T-helper 1 cell (primary cell): ENCODE results near the gene MFSD2B.

ENCODE experiments used
- DNase-seq, 5 donors: peaks; one replicate each; pipeline ENCODE4 v3.0.0-alpha.2; 2012 to 2020

MFSD2B gene

DNA sequence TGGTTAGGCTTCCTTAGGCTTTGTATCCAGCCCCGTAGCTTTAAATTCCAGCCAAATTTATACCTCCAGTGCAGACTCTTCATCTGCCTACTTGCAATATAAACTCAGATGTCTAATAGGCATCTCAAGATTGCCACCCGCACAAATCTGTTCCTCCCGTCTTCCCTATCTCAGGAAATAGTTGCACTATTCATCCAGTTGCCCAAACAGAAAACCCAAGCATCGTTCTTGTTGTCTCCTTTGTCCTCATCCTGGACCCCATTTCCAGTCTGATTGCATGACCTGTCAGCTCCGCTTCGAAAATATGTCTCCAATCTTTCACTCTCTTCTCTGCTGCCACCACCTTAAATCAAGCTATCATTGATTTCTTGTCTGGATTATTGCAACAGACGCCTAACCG, 41.9 kb downstream of the MFSD2B start:
- no peak for DNase-seq

DNA sequence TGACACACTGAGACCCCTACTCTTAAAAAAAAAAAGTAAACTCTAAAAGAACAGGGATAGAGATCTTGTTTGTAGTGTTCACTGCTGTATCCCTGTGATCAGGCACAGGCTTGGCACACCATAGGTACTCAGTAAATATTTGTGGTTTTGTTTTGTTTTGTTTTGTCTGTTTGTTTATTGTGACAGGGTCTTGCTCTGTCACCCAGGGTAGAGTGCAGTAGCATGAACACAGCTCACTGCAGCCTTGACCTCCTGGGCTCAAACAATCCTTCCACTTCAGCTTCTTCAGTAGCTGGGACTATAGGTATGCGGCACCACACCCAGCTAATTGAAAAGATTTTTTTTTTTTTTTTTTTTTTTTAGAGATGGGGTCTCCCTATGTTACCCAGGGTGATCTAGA, 43.1 kb downstream of the MFSD2B start:
- no peak for DNase-seq

DNA sequence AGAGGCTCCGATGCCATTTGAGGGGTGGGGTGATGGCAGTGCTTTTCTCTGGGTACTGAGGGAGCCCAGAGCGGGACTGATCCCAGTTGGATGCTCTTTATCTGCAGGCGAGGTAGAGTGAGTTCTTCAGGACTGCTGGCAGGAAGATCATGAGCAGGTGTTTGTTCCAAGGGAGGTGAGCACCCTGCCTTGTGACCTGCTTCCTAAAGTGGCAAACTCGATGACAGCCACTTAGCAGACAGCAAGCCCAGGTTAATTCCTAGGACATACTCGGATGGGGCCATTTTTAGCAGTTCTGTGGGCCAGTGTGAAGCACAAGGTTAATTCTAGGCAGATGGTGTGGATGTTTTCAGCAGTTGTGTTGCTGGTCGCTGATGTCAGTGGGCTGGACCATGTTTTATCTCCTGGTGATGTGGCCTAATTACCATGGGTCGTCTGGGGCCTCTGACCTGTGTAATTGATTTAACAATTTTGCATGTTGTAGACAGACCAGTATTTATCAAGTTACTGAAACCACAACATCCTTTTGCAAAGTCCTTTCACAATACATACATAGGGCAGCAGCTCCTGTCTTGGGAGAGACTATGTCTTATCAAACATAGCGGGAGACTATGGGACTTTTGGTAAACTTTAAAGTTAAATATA, 44.6 kb downstream of the MFSD2B start:
- no peak for DNase-seq

DNA sequence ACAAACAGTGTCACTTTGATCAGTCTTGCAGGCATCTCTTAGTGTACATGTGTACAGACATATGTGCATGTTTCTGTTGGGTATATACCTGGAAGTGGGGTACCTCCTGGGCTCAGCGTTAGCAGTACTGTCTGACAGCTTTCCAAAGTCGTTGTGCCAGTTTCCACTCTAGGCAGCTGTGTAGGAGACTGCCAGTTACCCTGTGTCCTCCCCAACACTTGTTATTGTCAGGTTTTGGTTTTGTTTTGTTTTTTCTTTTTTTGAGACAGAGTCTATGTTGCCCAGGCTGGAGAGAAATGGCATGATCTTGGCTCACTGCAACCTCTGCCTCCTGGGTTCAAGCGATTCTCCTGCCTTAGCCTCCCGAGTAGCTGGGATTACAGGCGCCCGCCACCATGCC, 45.9 kb downstream of the MFSD2B start:
- DNase-seq: no peak

DNA sequence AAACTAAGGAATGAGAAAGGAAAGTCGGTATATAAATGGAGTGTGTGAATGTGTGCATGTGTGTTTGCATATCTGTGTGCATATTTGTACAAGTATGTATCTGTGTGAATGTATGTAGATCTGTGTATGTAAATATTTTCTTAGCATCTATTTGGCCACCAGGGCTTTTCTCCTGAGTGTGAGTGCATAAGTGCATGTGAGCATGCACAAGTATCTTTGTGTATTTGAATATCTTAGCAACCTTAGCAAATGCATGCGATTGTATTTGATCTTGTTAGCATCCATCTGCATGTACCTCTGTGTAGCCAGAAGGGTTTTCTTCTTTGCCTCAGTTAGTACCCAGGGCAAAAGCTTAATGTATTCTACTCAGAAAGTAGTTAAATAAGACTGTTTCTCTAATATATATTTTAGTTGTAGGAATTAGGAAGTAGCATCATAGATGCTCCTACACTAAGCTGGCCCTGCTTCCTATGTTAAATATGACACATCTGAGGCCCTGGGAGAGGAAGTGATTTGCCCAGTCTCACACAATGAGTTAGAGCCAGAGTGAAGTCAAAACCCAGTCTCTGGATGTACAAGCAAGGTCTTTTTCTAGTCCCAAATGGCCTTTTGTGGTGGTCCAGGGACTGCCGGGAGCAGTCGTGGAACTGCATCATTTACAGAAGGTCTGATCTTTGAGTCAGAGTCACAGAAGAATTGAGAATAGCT, 48.8 kb downstream of the MFSD2B start:
- no peak for DNase-seq

DNA sequence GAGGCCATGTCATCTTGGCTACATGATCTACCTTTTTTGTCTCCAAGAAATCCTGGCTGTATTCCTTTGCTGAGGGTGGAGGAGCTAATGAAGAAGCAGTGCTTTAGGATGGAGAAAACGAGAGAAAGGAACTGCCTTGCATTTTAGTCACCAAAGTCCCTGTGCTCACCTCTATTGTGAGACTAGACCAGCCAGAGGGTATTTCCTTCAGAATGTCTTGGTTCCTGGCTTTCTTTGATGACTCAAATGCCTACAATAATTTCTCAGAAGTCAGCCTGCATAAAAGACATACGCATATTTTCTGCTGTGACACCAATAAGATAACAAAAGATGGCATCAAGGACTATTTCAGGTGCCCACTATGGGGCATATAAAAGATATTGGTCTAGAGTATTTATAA, 55.5 kb downstream of the MFSD2B start:
- DNase-seq: peak in 1 of 5 donors; percentile 23

DNA sequence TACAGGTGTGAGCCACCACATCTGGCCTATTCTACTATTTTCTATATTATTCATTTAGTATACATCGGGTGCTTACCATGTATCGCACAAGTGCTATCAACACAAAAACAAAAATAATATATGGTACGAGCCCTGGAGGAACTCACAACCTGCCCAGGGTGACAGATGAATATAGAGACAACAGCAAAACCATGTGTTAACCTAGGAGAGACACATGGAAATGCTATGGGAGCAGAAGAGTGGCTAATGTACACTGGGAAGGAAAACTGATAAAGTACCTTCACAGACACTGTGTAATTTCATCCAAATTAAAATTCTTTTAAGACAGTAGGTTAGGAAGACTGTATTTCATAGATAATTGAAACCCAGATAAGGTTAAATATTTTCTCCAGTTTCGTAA, 62.4 kb downstream of the MFSD2B start:
- DNase-seq: no peak

DNA sequence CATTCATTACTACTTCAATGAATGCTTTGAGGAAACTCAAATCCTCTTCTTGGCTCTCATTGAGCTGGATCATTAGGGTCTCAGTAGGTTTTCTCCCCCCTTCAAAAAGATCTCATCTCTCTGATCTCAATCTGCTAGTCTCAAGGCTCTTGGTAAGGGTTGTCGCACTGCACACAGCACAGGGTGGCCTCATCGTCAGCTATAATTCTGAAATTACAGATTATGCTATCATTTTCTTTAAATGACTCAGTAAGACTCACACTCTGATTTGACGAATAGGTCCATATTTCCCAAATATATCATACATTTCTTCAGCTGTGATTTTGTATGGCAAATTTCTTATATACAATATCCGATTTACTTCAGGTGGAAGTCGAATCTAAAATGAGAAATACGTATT, 63.9 kb downstream of the MFSD2B start:
- no peak for DNase-seq

DNA sequence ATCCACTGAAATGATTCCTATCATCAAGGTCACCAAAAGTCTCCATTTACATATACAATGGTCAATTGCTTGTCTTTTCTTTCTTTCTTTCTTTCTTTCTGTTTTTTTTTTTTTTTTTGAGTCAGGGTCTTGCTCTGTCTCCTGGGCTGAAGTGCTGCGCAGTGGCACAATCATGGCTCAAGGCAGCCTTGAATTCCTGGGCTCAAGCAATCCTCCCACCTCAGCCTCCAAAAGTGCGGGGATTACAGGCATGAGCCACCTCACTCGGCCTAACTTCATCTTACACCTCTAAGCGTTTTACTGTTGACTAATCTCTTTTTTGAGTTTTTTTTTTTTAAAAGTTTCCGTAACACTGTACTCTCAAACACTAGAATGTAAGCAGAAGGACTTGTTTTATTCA, 65.4 kb downstream of the MFSD2B start:
- DNase-seq: no peak
